ENCODE results near the gene RXRA.

GRCh38 chr9:134358662-134359319 lies 32.5 kb downstream of the RXRA start:
- TF ChIP-seq CTCF (IDR thresholded peaks at IDR 0.05; ENCODE audit: insufficient read depth, low read length, poor library complexity, severe bottlenecking): no peak
- TF ChIP-seq EZH2phosphoT487 (conservative IDR thresholded peaks at IDR 0.05; ENCODE audit: low read length): no peak

Data from SU-DHL-6 (cell line).